Measurements from ENCODE around the gene STAG3. TPM values are rescaled to one million over a fixed set of nuclear protein-coding genes. Genes with fewer than 3 reads are reported as not detected.

STAG3 gene
- total RNA-seq, 1 experiment from 2014 or later, result 1.7 TPM

DNA sequence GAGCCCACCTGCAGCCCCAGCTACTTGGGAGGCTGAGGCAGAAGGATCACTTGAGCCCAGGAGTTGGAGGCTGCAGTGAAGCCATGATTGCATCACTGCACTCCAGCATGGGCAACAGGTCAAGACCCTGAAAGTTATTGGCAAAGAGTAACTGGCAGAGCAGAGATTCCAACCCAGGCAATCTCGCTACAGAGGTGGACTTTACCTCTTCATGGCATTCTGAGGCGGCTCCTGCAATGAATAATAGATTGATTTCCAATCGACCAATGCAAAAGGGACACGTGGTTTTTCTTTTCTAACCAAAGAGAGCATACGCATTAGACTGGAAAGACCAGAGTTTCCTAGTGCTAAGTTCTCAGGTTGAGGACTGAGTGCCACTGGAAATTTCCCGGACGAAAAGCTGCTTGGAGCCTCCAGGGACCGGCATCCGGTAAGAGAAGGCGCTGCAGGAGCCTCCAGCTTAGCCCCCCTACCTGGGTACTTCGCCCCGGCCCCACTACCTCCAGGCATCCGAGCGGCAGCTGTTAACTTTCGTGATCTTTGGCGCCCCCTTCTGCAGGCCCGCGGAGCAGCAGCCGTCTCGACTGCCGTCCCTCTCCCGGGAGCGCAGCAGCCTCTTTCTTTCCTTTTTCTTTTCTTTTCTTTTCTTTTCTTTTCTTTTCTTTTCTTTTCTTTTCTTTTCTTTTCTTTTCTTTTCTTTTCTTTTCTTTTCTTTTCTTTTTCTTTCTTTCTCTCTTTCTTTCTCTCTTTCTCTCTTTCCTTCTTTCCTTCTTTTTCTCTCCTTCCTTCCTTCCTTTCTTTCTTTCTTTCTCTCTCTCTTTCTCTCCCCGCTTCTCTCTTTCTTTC is 46.9 kb upstream of the STAG3 start:
- ChIA-PET POLR2A (no interaction called here), CTCF (interaction anchor here (0.6 to 1.2 kb wide), 3 partner anchors 9 to 124 kb away, joined by 5 to 13 read pairs (median 6); partner anchors contain the start of gene LAMTOR4)
- in situ Hi-C loops (cut with HindIII; ENCODE audit: low pct_unique_long_range_greater_than_20kb, low sequenced_read_pairs), result no loop called here
- TF ChIP-seq, protein P1, sequence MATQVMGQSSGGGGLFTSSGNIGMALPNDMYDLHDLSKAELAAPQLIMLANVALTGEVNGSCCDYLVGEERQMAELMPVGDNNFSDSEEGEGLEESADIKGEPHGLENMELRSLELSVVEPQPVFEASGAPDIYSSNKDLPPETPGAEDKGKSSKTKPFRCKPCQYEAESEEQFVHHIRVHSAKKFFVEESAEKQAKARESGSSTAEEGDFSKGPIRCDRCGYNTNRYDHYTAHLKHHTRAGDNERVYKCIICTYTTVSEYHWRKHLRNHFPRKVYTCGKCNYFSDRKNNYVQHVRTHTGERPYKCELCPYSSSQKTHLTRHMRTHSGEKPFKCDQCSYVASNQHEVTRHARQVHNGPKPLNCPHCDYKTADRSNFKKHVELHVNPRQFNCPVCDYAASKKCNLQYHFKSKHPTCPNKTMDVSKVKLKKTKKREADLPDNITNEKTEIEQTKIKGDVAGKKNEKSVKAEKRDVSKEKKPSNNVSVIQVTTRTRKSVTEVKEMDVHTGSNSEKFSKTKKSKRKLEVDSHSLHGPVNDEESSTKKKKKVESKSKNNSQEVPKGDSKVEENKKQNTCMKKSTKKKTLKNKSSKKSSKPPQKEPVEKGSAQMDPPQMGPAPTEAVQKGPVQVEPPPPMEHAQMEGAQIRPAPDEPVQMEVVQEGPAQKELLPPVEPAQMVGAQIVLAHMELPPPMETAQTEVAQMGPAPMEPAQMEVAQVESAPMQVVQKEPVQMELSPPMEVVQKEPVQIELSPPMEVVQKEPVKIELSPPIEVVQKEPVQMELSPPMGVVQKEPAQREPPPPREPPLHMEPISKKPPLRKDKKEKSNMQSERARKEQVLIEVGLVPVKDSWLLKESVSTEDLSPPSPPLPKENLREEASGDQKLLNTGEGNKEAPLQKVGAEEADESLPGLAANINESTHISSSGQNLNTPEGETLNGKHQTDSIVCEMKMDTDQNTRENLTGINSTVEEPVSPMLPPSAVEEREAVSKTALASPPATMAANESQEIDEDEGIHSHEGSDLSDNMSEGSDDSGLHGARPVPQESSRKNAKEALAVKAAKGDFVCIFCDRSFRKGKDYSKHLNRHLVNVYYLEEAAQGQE (IDR thresholded peaks at IDR 0.05; ENCODE audit: insufficient read depth in 1 of 2, low read depth in 2 of 2, low read length in 1 of 2), result no peak
- TF ChIP-seq, protein P2, sequence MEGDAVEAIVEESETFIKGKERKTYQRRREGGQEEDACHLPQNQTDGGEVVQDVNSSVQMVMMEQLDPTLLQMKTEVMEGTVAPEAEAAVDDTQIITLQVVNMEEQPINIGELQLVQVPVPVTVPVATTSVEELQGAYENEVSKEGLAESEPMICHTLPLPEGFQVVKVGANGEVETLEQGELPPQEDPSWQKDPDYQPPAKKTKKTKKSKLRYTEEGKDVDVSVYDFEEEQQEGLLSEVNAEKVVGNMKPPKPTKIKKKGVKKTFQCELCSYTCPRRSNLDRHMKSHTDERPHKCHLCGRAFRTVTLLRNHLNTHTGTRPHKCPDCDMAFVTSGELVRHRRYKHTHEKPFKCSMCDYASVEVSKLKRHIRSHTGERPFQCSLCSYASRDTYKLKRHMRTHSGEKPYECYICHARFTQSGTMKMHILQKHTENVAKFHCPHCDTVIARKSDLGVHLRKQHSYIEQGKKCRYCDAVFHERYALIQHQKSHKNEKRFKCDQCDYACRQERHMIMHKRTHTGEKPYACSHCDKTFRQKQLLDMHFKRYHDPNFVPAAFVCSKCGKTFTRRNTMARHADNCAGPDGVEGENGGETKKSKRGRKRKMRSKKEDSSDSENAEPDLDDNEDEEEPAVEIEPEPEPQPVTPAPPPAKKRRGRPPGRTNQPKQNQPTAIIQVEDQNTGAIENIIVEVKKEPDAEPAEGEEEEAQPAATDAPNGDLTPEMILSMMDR (IDR thresholded peaks at IDR 0.05), result peak; percentile 97
- TF ChIP-seq TCF7L2 (IDR thresholded peaks at IDR 0.05; ENCODE audit: low read depth, low read length), result no peak
- no peak for TF ChIP-seq SIN3A (IDR thresholded peaks at IDR 0.05; ENCODE audit: borderline replicate concordance, insufficient read depth, low read depth, low read length)
- TF ChIP-seq POLR2AphosphoS5 (IDR thresholded peaks at IDR 0.05; ENCODE audit: low read depth, low read length), result no peak
- intact Hi-C loops (cut with micrococcal nuclease; ENCODE audit: unreplicated experiment), result loop anchor here (5.0 kb wide), 1 partner anchor 86 kb away; the partner anchor contains the start of gene PVRIG
- H3K36me3 ChIP-seq (ENCODE audit: control insufficient read depth, insufficient read depth, low read length), result peaks cover 2% of the 10 kb centered on the region; the same call in 1 of the 2 replicates
- no peak for DNase-seq (ENCODE audit: low read depth, low spot score)
- 0 out of 2 replicates have a peak overlapping the region, but pooled peaks have one; percentile 37 for H3K27ac ChIP-seq (ENCODE audit: low read length)
- BruUV-seq (replicated peaks), result no TSS peak
- peak; percentile 47 for ATAC-seq
- peak overlapping the region in 1 of 2 experiments; percentile 14; a peak in 2 of 4 replicates for H3K4me3 ChIP-seq (ENCODE audit: low read depth in 2 of 2, low read length in 2 of 2)
- H3K27me3 ChIP-seq (ENCODE audit: control insufficient read depth, insufficient read depth, low read length), result no peaks in the 10 kb centered on the region
- no peaks in the 10 kb centered on the region for H3K9me3 ChIP-seq (ENCODE audit: control insufficient read depth, insufficient read depth, low read depth, low read length)
- H3K4me1 ChIP-seq (ENCODE audit: control insufficient read depth, insufficient read depth, low read length), result 0 out of 2 replicates have a peak, but pooled peaks cover 7% of the 10 kb centered on the region

DNA sequence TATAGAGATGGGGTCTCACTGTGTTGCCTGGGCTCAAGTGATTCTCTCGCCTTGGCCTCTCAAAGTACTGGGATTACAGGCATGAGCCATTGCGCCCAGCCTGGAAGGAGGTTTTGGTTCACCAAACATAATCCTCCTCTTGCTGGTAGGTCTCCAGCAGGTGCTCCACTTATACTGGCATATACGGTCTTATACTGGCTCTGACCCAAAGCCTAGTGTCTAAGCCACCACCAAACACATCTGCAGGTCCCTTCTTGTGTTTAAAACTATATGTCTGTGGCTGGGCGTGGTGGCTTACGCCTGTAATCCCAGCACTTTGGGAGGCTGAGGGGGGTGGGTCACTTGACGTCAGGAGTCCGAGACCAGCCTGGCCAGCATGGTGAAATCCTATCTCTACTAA is 45.6 kb upstream of the STAG3 start:
- DNase-seq (ENCODE audit: low read depth, low spot score) (no peak), ATAC-seq (no peak)
- no peak overlapping the region for H3K27ac ChIP-seq (ENCODE audit: low read length)
- CTCF ChIA-PET, result interaction anchor here (0.7 to 1.2 kb wide), 6 partner anchors 50 to 213 kb away, joined by 3 to 7 read pairs (median 4); no protein-coding TSS in a partner anchor
- no peaks in the 10 kb centered on the region for H3K9me3 ChIP-seq (ENCODE audit: control insufficient read depth, insufficient read depth, low read depth, low read length)
- no peak overlapping the region for H3K4me3 ChIP-seq (ENCODE audit: low read depth in 2 of 2, low read length in 2 of 2)
- no TSS peak for BruUV-seq (replicated peaks)
- POLR2A ChIA-PET, result no interaction called here
- no peaks in the 10 kb centered on the region for H3K27me3 ChIP-seq (ENCODE audit: control insufficient read depth, insufficient read depth, low read length)
- intact Hi-C loops (cut with micrococcal nuclease; ENCODE audit: unreplicated experiment), result loop anchor here (5.0 kb wide), 1 partner anchor 85 kb away; the partner anchor contains the start of gene PVRIG
- in situ Hi-C loops (cut with HindIII; ENCODE audit: low pct_unique_long_range_greater_than_20kb, low sequenced_read_pairs), result no loop called here
- 0 out of 2 replicates have a peak, but pooled peaks cover 7% of the 10 kb centered on the region for H3K4me1 ChIP-seq (ENCODE audit: control insufficient read depth, insufficient read depth, low read length)
- no peak for TF ChIP-seq SIN3A (IDR thresholded peaks at IDR 0.05; ENCODE audit: borderline replicate concordance, insufficient read depth, low read depth, low read length)
- TF ChIP-seq, protein P2 (IDR thresholded peaks at IDR 0.05), result no peak
- TF ChIP-seq POLR2AphosphoS5 (IDR thresholded peaks at IDR 0.05; ENCODE audit: low read depth, low read length), result no peak
- no peak for TF ChIP-seq TCF7L2 (IDR thresholded peaks at IDR 0.05; ENCODE audit: low read depth, low read length)
- TF ChIP-seq, protein P1 (IDR thresholded peaks at IDR 0.05; ENCODE audit: insufficient read depth in 1 of 2, low read depth in 2 of 2, low read length in 1 of 2), result no peak
- no peaks in the 10 kb centered on the region for H3K36me3 ChIP-seq (ENCODE audit: control insufficient read depth, insufficient read depth, low read length)

All from Panc1 (cell line).